Measurements from ENCODE around the gene PCDH9.

Gene PCDH9

DNA sequence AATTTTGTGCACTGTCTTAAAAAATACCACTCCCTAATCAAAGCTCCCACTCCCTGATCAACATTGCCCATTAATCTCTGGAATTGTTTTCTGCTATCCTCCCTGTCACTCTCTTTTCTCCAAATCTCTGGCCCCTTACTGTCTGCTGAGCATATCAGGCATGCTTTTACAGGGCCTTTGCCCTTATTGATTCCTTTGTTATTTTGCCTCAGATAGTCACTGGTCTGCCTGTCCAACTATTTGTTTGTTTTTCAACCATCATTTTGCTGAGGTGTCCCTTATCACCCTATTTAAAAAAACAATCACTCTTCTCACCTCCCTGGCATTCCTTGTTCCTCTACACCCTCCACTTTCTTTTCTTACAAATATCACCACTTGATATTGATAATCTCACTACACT is 153.0 kb downstream of the PCDH9 start:
- DNase-seq, result no peak

DNA sequence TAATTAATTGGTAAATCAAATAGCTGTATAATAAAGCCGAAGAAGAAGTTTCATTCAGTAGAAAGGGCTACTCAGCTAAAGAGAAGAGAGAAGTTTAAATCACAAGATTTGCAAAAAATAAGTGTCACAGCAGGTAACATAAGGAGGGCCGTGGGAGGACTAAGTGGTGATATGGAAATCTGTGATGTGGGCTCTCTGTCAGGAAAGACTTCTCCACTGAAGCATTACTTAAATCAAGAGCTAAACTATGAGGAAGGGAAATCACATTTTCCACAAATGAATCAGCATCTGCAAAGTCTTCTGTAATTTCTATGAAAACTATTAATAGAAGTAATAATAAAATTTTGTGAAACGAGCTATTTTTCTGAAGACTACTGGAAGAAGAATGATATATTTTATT is 153.8 kb downstream of the PCDH9 start:
- DNase-seq, result peak; percentile 27

DNA sequence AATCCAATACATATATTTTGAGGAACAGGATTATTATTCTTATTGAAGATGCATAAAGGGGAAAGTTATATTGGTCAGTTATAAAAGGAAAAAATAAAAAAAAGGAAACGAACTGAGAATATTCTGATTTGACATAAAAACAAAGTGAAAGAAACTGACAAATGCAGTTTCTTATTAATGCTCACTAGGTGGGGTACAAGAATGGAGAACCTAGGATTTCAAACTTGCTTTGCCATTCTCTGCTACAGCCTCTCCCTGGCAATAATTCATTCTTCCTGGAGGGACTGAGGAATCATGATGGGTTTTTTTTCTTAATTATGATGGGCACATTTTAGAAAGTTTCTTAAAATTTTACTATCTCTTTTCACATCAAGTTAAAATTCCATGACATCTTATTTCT is 154.9 kb downstream of the PCDH9 start:
- peak; percentile 74 for DNase-seq

DNA sequence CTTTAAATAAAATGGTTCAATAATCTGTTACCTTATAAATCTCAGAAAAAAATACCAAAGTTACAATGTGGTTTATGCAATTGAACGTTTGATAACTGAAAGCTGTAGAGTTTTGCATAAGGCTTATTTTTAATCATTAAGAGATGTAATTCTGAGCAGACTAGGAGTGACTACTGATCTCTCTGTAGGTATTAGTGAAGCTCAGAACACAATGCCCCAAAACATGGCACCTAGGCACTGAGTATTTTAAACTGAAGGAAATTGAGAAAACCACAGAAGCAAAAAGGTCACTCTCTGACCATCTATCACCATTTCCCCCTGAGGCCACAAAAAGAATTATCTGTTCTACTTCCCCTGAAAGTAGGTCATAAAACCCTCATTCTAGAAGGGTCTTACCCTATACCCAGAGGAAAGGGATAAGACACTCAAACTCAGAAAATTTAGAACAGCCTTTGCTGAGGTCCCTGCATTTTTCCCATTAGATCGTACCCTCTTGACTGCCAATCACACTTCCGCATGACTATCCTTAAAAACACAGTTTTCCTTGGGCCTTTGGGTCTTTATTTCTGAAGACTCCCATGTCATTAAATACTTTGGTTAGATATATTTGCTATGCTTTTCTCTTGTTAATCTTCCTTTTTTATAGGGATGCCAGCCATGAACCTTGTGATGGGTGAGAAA is 158.1 kb downstream of the PCDH9 start:
- peak; percentile 38 for DNase-seq

DNA sequence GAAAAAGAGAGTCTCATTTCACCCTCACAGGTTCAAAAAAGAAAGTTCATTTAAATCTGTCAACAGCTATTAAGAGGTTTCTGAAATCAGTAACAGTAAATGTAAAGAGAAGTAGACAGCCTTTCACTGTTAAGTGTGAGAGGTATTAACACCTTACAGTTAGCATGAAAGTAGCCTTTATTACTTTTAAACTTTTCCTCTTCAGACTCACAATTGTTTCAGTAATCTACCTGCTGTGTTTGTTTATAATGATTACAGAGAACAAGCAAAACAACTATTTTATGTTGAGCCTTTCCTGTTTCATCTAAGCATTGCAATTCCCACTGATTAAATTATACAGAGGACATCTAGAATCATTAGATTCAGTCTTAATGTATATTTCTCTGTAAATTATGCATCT is 159.8 kb downstream of the PCDH9 start:
- peak; percentile 78 for DNase-seq

DNA sequence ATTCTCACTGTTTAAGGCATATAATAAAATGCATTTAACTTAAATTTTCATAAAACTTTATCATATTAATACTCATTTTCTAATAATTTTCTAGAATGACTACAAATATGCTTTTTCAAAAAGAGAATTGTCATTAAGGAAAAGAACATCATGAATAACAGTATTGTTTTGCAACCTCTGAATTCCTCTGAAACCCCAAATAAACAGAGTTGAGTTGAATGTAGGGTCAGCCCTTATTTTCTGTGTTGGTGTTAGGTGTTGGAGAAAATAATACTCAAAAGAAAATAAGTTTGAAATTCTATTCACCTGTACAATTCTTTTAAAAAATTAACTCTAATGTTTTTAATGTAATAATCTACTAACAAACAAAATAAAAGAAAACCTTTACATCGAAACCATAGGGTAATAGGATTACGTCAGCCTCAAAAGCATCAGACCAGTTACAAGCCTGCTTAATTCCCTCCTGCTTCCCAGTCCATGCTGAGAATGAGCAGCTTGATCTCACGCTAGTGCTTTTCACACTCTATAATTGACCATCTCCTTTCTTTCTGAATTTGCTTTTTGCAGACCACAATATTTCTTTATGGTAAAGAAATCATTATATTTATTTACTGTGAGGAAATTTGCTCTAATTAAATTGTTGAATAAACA is 160.9 kb downstream of the PCDH9 start:
- DNase-seq, result peak; percentile 96

DNA sequence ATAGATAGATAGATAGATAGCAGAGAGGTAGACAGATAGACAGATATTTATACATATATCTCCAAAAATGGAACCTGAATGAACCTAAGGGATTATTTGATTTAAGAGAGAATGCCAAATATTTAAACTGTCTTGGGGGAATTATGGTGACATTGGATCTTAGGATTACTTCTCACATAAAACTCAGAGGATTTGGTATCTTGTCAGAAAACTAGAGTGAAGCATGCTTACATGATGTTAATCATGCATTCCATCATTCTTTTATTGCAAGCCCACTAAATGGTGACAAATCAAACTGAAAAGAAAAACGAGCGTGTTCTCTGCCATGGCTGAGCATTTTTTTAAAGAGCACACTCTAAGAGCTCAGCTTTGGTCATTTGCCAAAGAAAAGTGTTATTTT is 165.2 kb downstream of the PCDH9 start:
- peak; percentile 54 for DNase-seq

DNA sequence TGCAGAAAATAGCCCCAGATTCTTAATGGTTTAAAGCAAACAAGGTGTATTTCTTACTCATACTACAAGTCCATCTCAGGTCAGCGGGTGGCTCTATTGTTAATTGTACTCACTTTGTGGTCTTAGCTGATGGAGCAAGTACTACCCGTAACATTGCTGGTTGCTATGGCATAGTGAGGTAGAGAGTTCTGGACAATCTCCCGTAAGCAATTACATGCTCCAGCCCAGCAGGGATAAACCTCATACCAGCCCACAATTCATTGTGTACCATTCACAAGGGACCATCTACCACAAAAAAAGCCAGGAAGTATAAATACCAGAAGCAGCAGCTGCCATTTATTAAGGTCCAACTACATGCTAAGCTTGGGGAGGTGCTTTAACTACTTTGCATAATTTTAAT is 167.1 kb downstream of the PCDH9 start:
- peak; percentile 100 for DNase-seq

DNA sequence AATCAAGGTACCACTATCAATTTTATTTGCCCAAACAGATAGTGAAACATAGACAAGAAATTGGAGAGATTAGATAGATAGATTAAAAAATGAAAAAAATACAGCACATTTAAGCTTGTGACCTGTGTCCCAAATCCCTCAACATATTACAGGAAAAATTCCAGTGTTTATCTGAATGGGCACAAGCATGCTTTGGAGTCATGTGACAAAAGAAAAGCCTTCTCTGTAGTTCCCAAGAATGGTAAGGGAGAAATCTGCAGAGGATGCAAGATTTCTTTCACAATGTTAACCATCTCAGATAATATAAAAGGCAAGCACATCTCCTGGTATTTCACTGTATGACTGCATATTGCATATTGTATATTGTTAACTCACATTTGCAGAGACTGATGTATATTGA is 168.0 kb downstream of the PCDH9 start:
- DNase-seq, result peak; percentile 55

DNA sequence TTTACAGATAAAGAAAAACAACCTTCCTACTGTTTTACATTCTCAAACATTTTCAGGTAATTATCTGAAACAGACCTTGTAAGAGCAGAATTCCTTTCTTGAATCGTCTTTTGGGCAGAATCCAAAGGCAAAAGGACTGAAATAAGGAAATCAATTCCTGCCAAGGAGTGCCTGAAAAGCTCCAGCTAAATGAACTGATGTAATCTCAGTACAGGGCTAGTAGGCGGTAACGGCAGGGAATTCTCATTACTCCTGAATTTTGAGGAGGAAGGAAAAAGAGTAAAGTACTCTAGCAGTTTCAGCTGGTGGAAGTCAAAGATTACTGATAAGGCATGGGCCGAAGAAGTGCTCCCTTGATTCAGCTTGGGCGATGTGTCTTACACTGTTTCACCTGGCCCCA is 168.4 kb downstream of the PCDH9 start:
- DNase-seq, result peak; percentile 69

DNA sequence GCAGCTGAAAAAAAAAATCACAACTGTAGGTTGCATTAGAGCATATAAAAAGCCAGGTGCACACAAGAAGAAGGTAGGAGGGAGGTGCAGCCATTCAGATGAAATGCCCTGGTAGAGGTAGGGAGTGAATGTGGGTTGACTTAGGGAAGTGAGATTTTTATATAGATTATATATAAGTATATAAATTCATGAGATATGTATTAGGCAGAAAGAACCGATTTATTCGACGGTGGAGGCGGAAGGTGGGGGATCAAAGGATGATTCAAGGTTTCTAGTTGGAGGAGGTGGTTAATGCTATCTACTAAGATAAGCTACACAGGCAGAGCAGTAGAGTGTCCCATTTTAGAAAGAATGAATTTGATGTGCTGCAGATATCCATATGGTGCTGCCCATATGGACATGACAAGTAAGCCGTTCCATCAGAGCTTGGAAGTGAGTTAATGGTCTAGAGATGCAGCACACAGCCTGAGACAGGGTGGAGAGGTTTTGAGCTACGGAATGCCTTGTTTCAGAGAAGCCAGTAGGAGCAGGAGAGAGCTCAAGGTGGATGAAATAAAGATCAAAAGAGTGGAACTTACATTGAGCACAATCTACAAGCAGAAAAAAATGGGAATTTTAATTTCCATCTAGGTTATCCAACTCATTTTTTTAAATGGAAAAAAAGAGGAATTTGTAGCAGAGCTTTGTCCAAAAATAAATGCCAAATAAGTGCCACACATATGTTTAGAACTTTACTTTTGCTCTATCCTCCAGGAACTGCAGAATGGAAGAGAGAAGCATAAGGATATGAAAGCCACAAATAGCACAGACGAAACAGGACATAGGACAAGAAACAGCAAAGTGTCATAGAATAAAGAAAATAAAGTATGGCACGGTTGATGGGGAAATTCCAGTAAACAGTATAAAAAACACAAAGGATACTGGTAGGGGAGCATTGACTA is 177.3 kb downstream of the PCDH9 start:
- DNase-seq, result peak; percentile 87

DNA sequence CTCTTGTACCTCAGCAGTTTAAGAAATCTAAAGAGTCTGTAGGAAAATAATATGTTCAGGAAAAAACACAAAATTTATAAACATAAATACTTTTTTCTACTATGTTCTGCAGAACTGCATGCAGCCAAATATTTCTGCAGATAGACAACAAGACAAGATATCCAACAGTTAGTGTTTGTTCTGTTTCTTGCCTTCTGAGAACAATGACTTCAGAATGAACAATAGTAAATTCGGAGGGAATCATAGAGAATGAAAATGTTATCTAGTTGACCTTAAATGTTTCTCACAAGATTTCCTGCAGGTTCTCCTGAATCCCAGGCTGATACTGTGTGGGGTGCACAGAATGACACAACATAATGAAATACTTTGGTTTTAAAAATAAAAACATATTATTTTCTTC is 180.4 kb downstream of the PCDH9 start:
- peak; percentile 35 for DNase-seq

DNA sequence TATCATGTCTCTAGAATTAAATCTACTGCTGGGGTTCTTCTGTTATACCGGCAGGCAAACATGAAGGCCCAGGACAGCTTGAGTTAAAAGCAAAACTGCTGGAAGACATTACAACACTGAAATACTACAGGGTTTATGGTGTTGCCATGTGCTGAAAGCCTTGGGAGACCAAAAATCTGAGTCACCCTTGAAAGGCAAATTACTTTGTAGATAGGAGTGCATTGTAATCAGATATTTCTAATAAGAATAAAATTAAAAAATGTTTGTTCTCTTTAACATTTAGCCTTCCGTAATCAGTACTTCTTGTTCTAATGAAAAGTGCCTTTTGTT is 181.3 kb downstream of the PCDH9 start:
- peak; percentile 82 for DNase-seq

DNA sequence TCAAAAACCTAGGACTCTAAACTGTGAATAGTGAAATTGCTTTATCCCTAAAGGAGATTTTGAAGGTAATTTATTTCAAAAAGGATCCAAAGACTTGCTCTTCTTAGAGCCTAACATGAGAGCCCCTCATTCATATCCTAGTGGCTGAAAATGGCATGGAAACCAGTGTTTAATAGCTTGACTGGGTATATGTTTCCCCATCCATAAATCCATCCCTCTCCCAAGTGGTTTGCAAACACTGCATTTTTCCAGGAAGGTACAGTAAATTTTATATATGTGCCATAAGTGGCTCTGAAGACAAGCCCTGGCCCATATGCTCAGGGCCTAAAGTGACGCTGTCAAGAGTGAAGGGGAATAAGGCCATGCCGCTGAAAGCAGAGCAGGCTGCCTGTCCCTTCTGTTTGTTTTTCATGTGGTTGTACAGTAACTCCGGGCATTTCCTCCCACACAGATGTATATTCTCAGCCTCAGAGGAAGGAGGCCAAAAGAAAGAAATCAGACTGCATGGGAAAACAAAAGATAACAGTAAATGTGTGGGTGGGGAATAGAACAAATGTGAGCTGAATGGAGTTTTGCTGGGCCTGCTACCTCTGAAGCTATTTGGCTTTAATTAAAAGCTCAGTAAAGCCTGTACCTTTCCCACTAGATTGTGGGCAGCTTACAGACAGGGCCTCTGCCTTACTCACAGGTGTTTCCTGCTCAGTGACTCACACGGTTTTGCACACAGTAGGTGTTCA is 181.9 kb downstream of the PCDH9 start:
- DNase-seq, result peak; percentile 93

DNA sequence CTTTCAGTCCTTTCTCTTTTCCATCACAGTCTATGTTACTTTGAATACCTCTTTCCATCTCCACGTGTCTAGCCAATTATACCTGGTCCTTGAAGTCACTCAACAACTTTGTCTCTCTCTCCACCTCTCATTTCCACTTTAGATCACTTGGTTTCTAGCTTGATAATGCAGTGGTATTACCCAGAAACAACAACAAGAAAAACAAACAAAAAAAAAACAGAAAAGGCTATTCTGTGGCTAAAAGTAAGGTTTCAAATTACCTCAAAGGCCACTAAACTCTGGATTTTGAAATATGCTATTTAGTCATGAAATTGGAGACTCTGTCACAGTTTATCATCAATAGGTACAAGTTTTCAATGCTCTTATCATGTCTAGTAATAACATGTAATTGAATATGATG is 184.8 kb downstream of the PCDH9 start:
- peak; percentile 44 for DNase-seq

DNA sequence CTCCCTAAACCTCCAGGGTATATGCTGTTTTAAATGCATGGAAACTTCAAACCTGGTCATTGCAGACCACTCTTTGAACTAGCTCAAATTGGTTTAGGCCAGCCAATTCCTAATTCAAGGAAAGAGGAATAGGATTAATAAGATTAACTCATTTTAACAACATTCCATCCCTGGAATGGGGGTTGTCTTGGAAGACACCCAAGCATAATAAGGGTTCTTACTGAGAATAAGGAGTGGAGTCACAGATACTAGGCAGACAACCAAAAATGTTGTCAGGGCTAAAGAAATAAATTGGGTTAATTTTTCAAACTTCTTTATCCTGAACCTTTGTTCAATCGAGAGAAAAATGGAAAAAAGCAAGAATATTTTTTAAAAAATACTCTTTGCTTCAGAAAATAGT is 186.2 kb downstream of the PCDH9 start:
- no peak for DNase-seq

DNA sequence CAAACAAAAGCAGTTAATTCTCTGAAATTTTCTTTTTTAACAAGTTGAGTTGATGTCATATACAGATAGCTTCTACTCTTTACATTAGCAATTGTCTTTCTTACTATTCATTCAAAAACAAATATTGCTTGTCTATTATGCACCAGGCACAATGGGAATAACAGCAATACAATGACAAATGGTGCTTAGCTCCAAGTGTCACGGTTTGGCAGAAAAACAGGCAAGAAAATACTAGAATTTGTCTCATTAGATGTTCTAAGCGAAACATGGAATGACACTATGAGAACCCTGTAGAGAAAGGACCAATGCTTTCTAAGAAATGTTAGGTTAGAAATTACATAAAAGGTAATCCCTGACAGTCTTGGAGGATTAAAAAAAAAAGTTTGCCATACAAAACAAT is 187.6 kb downstream of the PCDH9 start:
- no peak for DNase-seq

DNA sequence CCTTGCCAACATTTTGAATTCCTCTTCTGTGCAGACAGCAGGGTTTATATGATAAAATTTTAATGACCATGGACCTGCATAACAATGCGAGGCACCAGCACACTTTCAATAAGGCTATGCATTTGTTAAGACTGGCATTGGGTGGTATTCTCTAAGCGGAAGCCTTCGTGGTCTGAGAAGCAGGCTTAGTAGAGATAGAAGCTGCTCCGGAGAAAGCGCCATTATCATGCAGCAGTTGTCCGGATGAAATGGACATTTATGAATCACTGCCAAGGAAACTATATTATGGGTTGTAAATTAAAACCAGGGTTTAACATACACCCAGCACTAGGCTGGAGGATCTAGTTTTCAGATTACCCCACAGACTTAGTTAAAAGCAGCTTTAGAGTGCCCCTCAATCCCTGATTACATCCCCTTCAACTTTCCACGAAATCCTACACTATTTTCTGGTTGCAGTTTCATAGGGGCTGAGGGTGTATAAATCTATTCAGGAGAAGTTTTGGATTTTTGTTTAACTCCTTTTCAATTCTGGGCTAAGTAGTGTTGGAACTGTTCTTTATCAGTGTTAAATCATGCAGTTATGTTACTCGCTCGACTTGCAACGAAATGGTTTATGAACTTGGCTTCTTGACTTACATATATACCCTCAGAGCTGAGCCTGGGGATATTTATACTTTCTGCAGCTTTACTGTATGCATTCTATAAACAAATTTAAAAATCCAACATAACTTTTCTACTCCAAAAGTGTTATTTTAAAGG is 193.3 kb downstream of the PCDH9 start:
- DNase-seq, result peak; percentile 40

DNA sequence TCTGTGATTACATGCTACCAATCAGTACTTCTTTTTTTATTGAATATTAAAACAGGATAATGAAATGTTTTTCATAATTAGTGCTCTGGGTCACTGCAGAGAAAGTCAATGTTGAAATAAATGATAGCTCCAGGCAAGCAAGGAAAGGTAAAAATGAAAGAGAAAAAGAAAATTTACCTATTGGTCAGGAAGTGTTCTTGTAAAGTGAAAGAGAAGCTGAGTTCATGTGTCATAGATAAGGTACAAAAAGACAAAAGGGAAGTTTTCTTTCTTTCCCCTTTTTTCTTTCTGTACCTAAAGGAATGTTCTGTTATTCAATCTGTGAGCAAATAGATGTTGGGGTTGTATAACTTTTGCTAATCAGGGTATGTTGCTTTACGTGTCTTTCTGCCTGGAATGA is 197.0 kb downstream of the PCDH9 start:
- DNase-seq, result no peak

DNA sequence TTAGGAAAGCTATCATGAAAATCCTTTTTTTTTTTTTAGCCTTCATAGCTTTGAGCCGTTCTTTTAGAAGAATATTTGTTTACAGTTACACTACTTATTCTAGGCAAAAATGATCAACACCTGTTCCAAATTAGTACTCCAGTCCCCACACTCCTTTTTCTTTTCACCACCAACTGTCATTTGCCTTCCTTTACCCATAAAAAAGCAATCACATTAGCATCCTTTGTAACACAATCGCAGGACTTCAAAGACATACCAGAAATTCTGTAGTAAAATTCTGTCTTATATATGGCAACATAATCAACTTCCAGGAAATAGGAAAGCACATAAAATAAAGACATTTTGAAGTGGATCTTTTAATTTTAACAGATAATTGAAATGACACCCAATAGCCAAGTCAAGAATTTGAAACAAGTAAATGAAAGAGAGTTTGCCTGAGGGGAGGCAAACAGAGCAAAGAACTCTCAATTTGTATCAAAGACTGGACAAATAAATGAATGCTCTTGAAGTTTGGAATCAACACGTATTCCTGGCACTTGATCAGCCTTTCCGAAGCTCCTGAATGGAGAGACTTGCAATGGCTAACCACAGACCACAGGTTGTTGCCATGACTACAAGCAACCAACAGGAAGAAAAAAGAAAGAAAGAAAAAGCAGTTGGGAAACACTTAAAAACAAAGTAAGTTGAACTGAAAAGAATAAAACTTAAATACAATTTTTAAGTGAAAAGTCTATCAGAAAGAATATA is 206.8 kb downstream of the PCDH9 start:
- peak; percentile 95 for DNase-seq

DNA sequence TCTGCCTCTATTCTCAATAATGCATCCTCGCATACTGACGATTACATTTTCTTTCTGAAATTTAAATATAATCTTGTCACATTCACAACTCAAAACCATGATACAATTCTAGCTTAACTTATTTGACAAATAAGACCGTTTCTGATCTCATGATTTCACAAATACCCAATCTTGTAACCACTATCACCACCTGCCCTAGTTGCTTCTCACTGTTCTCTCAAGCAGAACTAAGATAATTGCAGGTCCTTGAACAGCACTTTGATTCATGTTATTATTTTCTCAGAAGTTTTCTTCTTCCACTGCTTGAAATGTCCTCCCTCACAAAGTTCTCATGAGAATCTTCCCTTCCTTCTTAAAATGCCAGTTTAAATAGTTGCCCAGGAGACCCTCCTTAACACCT is 211.4 kb downstream of the PCDH9 start:
- DNase-seq, result peak; percentile 27

DNA sequence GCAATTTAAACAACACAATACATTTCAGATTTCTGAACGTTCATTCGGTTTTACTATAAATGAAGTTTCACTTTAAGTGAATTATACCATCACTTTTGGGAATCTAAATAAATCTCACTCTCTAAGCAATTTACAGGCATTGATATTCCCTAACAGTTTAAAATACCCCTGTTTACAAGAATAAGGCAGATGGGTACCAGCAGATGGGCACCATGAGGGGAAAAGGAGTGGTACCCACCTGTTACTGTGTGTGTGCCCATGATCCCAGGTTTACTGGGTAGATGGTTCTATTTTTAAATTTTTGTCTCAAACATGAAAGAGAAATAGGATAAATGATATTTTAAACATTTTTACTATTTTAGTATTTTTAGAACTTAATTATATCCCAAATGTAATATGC is 212.9 kb downstream of the PCDH9 start:
- DNase-seq, result peak; percentile 36

Measured in NCI-H69 (cell line).